HUES64 (cell line): ENCODE results near the gene ZNG1F. TPM values are rescaled to one million over a fixed set of nuclear protein-coding genes. Genes with fewer than 3 reads are reported as not detected.
A peak's percentile ranks its signal among the peaks of the same experiment; 100 is the strongest.
"Not testable (repeated sequence)": the region's sequence is repeated elsewhere in the genome, so short reads cannot be mapped to it uniquely, and the experiment has no call there.

ENCODE experiments used
- H3K27ac ChIP-seq: 2 replicates; pipeline ENCODE4 v1.7.0; 2013; ENCODE audit warnings: low read depth, low read length, inconsistent platforms
- H3K27me3 ChIP-seq: 2 replicates; pipeline ENCODE4 v1.6.1; 2013; ENCODE audit warnings: mild to moderate bottlenecking, low read length; ENCODE audit not compliant: insufficient read depth
- H3K36me3 ChIP-seq: 2 replicates; pipeline ENCODE4 v1.6.1; 2013; ENCODE audit warnings: mild to moderate bottlenecking, low read length; ENCODE audit not compliant: insufficient read depth
- H3K4me1 ChIP-seq: 2 replicates; pipeline ENCODE4 v1.6.1; 2013; ENCODE audit warnings: mild to moderate bottlenecking, low read length, moderate library complexity; ENCODE audit not compliant: insufficient read depth
- H3K4me3 ChIP-seq: 2 replicates; pipeline ENCODE4 v1.5.1; 2013; ENCODE audit warnings: mild to moderate bottlenecking, low read length, moderate library complexity
- H3K9ac ChIP-seq: 2 replicates; pipeline ENCODE4 v1.6.1; 2013; ENCODE audit warnings: mild to moderate bottlenecking, low read depth, low read length
- H3K9me3 ChIP-seq: 2 replicates; pipeline ENCODE4 v1.6.1; 2013; ENCODE audit warnings: low read depth, low read length; ENCODE audit not compliant: insufficient read depth
- WGBS: fragments of 150-250, 120-280 bp; methylation state at CpG from one replicate; pipeline ENCODE4 v1.1.7; 2013; ENCODE audit warnings: missing lambda C conversion rate; 5-methylcytosine and 5-hydroxymethylcytosine counted together
- polyA plus RNA-seq, 2 experiments: library from polyadenylated mRNA; stranded (reverse); fragments of 50-300 nt; gene quantifications; one replicate each; pipeline ENCODE4 v1.2.3, GENCODE V29; 2013

The ZNG1F gene
- polyA plus RNA-seq (2013, experiment 1 of 2) = 5.4 TPM
- 10.7 TPM for polyA plus RNA-seq (2013, experiment 2 of 2)

DNA sequence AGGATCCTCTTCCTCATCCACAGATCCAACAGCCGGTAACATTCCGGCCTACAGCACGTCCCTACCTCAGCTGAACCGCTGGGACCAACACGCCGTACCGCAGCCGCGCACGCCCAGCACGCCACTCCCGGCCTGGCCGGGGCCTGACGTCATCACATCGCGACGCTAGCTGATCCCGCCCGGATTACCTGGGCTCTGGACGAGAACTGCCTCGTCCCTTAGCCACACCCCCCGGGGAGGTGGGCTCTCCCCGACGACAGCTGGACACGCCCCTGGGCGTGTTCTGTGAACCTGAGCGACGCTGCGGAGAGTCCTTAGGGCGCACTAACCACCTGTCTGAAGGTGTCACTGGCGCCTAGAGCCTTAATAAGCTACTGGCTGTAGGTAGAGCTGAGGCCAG lies at the start of gene ZNG1F:
Gene ZNG1F (minus strand): TSS at position 101 of the 400 bp plus-strand sequence. CDS start 59 bp downstream, at position 42.
- not testable (repeated sequence) for H3K36me3 ChIP-seq, H3K27ac ChIP-seq, H3K9ac ChIP-seq, H3K27me3 ChIP-seq, H3K4me3 ChIP-seq, H3K4me1 ChIP-seq, H3K9me3 ChIP-seq
- no CpG with 5 or more reads among the region's 31 CpGs for WGBS

DNA sequence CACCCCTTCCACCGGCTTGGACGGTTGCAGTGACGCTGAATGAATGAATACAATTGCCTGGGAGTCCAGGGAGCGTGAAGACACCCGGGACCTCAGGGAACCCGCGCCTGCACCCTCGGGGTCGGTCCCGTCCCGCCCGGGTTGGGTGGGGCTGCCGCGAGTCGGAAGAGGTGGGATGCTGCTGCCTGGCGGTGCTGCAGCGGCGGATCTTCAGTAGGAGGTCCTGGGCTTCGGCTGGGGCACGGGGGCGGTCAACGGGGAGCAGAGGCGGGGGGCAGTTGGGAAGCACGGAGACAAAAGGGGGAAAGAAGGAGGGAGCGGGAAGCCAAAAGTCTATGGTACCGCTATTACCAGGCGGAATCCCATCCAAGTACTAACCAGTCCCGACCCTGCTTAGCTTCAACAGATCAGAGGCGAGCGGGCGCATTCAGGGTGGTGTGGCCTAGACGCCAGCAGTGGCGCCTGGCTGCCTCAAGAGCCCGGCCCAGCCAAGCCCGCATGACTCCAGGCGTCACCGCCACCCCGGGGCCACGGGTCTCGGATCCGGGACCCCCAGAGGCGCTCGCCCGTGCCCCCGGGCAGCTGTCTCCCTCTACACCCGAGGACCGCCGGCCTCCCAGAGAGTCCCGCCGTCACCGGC lies 48.1 kb upstream of the ZNG1F start:
- H3K9me3 ChIP-seq = peaks cover 27% of the 10 kb centered on the region
- WGBS = 81% methylated on average over 45 of the region's 51 CpGs
- peaks cover 27% of the 10 kb centered on the region for H3K27me3 ChIP-seq
- H3K4me1 ChIP-seq, H3K27ac ChIP-seq, H3K9ac ChIP-seq, H3K36me3 ChIP-seq: not testable (repeated sequence)
- peak overlapping the region; percentile 35 for H3K4me3 ChIP-seq

DNA sequence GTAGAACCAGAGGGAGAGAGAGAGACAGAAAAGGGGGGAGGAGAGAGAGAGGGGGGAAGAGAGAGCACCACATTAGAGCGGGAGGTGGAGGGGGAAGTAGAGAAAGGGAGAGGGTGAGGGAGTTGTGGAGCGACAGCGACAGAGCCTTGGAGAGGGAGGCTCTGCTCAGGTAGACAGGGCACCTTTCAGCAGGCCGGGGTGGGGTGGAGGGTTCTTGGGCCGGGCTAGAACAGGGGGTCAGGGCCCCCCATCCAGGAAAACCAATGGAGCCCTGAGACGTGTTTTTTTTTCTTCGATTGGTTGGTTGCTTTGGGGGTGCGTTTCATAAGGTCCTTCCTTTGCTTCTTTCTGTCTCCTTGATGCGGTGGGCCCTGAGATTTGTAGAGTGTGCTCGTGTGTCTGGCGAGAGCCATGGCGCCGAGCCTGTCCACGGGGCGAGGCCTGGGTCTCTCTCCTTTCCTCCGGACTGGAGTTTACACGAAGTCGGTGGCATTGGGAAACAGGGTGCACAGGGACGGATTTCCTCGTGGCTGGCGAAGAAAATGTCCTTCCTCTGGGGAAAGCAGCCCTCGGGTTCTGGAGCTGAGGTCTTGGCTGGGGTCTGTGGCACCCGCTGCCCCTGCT lies 47.5 kb upstream of the ZNG1F start:
- H3K27ac ChIP-seq, H3K9ac ChIP-seq, H3K4me1 ChIP-seq, H3K4me3 ChIP-seq, H3K36me3 ChIP-seq: not testable (repeated sequence)
- WGBS = 84% methylated on average over 23 of the region's 23 CpGs
- H3K27me3 ChIP-seq = peaks cover 27% of the 10 kb centered on the region
- H3K9me3 ChIP-seq = peaks cover 29% of the 10 kb centered on the region

DNA sequence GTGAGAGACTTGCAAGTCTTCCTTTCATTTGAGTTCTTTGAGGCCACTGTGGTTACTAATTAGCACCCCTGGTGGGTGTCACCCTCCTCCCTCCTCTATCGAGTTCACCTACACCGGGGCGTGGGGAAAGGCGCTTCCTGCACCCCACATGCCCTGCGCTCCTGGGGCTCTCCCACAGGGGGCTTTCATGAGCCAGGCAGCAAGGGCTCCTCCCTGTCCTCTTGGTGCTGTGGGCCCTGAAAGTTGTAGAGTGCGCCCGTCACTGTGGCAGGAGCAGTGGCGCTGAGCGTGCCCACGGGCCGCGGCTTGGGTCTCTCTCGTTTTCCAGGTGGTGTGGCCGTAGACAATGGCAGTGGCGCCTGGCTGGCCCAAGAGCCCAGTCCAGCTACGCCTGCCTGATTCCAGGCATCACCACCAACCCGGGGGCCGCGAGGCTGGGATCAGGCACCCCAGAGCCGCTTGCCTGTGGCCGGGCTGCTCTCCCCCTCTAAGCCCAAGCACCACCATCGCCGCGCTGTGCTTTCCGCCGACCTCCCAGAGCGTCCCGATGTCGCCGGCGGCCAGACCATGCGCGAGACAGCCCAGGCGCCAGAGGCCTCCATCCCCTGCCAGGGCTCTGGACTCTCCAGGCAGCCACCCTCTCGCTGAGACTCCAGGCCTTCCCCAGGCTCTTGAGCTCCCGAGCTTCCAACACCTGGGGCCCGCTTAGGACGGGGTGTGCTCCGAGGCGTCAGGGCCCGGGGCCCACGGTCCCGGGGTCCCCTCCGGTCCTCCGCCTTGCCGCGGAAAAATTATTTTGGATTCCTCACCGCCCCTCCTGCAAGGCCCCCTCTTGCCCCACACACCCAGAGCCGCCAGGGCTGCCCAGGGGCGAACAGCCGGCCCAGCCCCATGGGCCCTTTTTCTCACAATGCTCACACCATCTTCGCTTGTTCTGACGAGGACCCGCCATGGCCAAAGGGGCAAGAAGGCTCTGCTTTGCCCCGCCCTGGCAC lies 46.0 kb upstream of the ZNG1F start:
- Histone ChIP-seq H3K9me3 (peaks cover 28% of the 10 kb centered on the region), H3K27me3 (peaks cover 35% of the 10 kb centered on the region)
- 86% methylated on average over 52 of the region's 55 CpGs for WGBS
- H3K9ac ChIP-seq, H3K36me3 ChIP-seq, H3K4me3 ChIP-seq, H3K27ac ChIP-seq, H3K4me1 ChIP-seq: not testable (repeated sequence)

DNA sequence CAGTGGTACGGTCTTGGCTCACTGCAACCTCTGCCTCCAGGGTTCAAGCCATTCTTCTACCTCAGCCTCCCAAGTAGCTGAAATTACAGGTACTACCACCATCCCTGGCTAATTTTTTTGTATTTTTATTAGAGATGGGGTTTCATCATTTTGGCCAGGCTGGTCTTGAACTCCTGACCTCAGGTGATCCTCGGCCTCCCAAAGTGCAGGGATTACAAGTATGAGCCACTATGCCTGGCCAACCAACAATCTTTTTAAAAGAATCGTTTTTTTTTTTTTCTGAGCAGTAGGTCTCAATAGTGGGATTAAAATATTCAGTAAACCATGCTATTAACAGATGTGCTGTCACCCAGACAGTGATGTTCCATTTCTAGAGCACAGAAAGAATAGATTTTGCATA lies 45.1 kb upstream of the ZNG1F start:
- not testable (repeated sequence) for H3K36me3 ChIP-seq, H3K4me3 ChIP-seq

DNA sequence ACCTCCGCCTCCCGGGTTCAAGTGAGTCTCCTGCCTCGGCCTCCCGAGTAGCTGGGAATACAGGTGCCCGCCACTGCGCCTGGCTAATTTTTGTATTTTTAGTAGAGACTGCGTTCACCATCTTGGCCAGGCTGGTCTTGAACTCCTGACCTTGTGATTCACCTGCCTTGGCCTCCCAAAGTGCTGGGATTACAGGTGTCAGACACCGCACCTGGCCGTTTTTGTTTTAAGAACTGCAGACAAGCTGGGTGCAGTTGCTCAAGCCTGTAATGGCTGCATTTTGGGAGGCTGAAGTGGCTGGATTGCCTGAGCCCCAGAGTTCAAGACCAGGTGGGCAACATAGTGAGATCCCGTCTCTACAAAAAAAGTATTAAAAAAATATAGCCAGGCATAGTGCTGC lies 43.2 kb upstream of the ZNG1F start:
- 80% methylated on average over 10 of the region's 10 CpGs for WGBS
- not testable (repeated sequence) for H3K4me3 ChIP-seq, H3K36me3 ChIP-seq, H3K4me1 ChIP-seq, H3K27ac ChIP-seq, H3K9ac ChIP-seq
- Histone ChIP-seq H3K9me3 (peaks cover 34% of the 10 kb centered on the region), H3K27me3 (peaks cover 41% of the 10 kb centered on the region)

More for the DNA sequence above, 45.1 kb upstream of the ZNG1F start:
- H3K27ac ChIP-seq, H3K9ac ChIP-seq, H3K4me1 ChIP-seq: not testable (repeated sequence)
- peaks cover 40% of the 10 kb centered on the region for H3K27me3 ChIP-seq
- WGBS = 71% methylated on average over 2 of the region's 3 CpGs
- H3K9me3 ChIP-seq = peaks cover 36% of the 10 kb centered on the region

DNA sequence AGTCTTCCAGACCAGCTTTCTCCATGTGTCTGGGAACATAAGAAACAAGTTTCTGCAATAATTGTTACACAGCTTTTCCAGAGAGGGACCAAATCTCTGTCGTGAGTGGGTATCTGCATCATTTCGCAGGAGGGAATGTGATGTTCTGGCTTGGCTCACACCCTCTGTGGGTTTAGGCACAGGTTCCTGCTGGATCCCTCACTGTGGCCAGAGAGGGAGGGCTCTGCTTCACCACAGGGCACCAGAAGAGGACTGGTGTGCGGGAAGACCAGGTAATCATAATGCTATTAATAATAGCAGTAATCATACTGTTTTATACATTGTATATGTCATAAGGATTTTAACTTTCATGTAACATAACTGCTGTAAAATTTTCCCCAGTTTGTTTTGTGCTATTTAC lies 41.3 kb upstream of the ZNG1F start:
- Histone ChIP-seq H3K9me3 (peaks cover 34% of the 10 kb centered on the region), H3K27me3 (peaks cover 39% of the 10 kb centered on the region)
- not testable (repeated sequence) for H3K4me3 ChIP-seq, H3K4me1 ChIP-seq, H3K9ac ChIP-seq, H3K36me3 ChIP-seq, H3K27ac ChIP-seq
- WGBS = 68% methylated on average over 2 of the region's 3 CpGs

DNA sequence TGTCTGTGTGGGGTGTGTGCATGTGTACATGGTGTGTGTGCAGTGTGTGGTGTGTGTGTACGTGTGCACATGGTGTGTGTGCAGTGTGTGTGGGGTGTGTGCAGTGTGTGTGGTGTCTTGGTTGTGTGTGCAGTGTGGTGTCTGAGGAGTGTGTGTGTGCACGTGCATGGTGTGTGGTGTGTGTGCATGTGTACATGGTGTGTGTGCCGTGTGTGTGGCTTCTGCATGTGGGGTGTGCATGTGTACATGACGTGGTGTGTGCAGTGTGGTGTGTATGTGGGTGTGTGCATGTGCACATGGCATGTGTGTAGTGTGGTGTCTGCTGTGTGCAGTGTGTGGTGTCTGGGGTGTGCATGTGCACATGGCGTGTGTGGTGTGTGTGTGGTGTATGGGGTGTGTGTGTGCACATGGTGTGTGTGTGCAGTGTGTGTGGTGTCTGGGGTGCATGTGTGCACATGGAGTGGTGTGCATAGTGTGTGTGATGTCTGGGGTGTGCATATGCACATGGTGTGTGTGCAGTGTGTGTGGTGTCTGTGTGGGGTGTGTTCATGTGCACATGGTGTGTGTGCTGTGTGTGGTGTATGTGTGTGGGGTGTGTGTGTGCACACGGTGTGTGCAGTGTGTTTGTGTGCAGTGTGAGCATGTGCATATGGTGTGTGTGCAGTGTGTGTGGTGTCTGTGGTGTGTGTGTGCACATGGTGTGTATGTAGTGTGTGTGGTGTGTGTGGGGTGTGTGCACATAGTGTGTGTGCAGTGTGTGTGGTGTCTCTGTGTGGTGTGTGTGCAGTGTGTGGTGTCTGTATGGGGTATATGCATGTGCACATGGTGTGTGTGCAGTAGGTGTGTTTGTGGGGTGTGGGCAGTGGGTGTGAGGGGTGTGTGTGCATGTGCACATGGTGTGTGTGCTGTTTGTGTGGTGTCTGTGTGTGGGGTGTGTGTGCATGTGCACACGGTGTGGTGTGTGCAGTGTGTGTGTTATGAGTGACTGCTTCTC lies 40.6 kb upstream of the ZNG1F start:
- Histone ChIP-seq H3K36me3 (no peaks in the 10 kb centered on the region), H3K4me1 (no peaks in the 10 kb centered on the region), H3K9me3 (peaks cover 29% of the 10 kb centered on the region), H3K9ac (no peak overlapping the region), H3K27me3 (peaks cover 33% of the 10 kb centered on the region), H3K27ac (no peak overlapping the region), H3K4me3 (no peak overlapping the region)
- WGBS = 57% methylated on average over 7 of the region's 7 CpGs

DNA sequence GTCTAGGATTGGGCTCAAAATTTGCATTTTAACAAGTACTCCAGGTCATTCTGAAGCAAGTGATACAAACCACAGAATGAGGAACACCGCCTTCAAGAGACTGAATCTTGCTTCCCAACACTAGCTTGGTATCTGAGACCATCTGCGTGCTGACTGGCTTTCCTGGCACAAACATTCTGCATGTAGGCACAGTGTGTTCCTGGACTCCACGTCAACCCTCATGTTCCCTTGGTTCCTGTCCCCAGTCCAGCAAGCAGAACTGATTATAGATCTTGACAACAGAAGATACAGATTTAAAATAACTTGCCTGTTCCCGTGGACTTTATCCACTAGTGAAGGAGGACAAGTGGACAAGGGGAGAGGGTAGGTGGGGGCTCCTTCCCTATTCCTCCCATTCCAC lies 30.7 kb upstream of the ZNG1F start:
- H3K4me3 ChIP-seq, H3K9ac ChIP-seq, H3K36me3 ChIP-seq, H3K4me1 ChIP-seq, H3K27ac ChIP-seq, H3K27me3 ChIP-seq, H3K9me3 ChIP-seq: not testable (repeated sequence)
- WGBS = 85% methylated on average over 3 of the region's 4 CpGs

DNA sequence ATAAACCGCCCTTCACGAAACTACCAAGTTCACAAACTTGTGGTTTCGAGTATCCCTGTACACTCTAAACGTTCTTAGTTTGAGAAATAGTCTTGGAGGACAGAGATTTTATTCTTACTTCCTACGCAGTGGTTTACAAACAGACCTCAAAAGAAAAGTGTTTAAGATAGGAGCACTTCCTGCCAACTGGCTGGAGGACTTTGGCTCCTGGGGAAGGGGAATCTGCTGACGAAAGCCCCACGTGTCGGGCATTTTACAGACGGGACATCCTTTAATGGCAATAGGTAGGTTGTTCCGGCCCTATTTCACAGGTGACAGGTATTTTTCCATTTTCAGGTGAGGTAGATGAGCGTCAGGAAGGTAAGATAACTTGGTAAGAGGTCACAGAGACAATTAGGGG lies 678 bp downstream of the ZNG1F start:
- not testable (repeated sequence) for H3K9me3 ChIP-seq, H3K36me3 ChIP-seq, H3K4me1 ChIP-seq, H3K9ac ChIP-seq, H3K4me3 ChIP-seq, H3K27ac ChIP-seq, H3K27me3 ChIP-seq
- no CpG with 5 or more reads among the region's 11 CpGs for WGBS
